ENCODE data around the gene KLHL30.

Gene KLHL30

DNA sequence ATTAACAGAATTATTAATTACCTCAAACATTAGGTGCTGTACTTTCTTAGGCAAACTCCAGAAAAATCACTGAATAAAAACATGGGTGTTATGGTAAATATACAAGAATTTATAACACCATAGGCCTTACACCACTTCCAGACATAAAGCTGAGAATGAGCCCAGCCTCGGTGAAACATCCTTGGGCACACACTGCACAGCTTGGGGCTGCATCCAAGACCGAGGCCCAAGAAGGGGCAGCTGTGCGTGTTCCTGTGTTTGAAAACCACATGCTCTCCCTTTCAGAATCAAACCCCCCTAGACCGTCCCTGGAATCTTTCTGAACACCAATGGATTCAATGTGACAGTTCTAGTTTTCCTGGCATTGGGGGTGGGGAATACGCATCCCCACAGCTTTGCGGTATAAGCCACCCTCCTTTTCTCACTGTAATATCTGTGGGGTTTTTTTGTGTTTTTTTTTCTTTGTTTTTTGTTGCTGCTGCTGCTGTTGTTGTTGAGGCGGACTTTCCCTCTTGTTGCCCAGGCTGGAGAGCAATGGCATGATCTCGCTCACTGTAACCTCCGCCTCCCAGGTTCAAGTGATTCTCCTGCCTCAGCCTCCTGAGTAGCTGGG, 33.2 kb downstream of the KLHL30 start:
- no peaks in the 10 kb centered on the region for H3K9me2 ChIP-seq (ENCODE audit: low read depth, low read length)
- no peak overlapping the region for H3K4me3 ChIP-seq (ENCODE audit: low read depth, low read length, poor library complexity, severe bottlenecking)
- H3K9me3 ChIP-seq (ENCODE audit: low read length) = no peaks in the 10 kb centered on the region
- no peaks in the 10 kb centered on the region for H3K4me1 ChIP-seq (ENCODE audit: insufficient read depth, low read length, severe bottlenecking)
- H2AFZ ChIP-seq (ENCODE audit: low read length) = no peak overlapping the region
- no peaks in the 10 kb centered on the region for H3K27me3 ChIP-seq (ENCODE audit: insufficient read depth, low read length)
- no peaks in the 10 kb centered on the region for H3F3A ChIP-seq (ENCODE audit: insufficient read depth, low read length)
- H3K36me3 ChIP-seq (ENCODE audit: insufficient read depth, low read length) = peaks cover 73% of the 10 kb centered on the region
- TF ChIP-seq, protein P1, sequence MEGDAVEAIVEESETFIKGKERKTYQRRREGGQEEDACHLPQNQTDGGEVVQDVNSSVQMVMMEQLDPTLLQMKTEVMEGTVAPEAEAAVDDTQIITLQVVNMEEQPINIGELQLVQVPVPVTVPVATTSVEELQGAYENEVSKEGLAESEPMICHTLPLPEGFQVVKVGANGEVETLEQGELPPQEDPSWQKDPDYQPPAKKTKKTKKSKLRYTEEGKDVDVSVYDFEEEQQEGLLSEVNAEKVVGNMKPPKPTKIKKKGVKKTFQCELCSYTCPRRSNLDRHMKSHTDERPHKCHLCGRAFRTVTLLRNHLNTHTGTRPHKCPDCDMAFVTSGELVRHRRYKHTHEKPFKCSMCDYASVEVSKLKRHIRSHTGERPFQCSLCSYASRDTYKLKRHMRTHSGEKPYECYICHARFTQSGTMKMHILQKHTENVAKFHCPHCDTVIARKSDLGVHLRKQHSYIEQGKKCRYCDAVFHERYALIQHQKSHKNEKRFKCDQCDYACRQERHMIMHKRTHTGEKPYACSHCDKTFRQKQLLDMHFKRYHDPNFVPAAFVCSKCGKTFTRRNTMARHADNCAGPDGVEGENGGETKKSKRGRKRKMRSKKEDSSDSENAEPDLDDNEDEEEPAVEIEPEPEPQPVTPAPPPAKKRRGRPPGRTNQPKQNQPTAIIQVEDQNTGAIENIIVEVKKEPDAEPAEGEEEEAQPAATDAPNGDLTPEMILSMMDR (IDR thresholded peaks at IDR 0.05; ENCODE audit: low read length) = no peak
- TF ChIP-seq EZH2 (IDR thresholded peaks at IDR 0.05; ENCODE audit: borderline replicate concordance, low read length) = no peak
- H3K27ac ChIP-seq (ENCODE audit: low read depth, low read length, poor library complexity, severe bottlenecking) = no peak overlapping the region
- no peak overlapping the region for H3K4me2 ChIP-seq (ENCODE audit: low read length)
- no peaks in the 10 kb centered on the region for H3K79me2 ChIP-seq (ENCODE audit: insufficient read depth, low read length)
- no peak overlapping the region for H3K9ac ChIP-seq (ENCODE audit: low read length)
- no peaks in the 10 kb centered on the region for H4K20me1 ChIP-seq (ENCODE audit: insufficient read depth, low read length)

DNA sequence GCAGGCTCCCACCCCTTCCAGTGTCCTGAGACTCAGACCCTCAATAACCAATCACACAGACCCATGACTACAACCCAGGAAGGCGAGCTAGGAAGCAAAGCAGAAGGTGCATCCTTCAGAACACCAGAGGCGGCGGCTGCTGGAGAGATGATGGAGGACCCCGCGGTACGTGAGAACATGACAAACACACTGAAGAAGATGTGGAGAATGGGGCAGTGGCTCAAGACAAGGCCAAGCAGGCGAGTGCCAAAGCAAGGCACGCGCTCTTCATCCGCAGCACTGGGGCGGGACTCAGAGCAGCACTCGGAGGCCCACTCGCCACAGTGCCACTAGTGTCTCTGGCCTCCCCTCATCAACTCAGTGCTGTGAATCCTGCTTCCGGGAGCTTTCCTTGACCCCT, 34.0 kb downstream of the KLHL30 start:
- Histone ChIP-seq H3K27ac (ENCODE audit: low read depth, low read length, poor library complexity, severe bottlenecking) (no peak overlapping the region), H3K36me3 (ENCODE audit: insufficient read depth, low read length) (peaks cover 81% of the 10 kb centered on the region)

DNA sequence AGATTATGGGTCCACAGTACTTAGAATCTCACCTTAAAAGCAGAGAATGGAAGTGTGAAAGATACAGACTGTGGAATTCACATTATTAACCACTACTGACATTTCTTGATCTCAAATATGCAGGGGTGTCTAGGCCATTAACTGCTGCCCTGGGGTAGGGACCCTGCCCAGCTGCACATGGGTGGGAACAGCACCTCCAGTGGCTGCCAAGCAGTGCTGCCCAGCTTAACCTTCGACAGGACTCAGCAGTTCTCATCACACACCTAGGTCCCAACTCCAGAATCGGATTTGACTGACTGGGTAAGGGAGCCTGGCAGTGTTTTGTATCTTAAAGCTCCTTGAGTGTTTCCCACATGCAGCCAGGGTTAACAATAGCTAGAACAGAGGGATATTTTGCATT, 35.2 kb downstream of the KLHL30 start:
- no peaks in the 10 kb centered on the region for H4K20me1 ChIP-seq (ENCODE audit: insufficient read depth, low read length)
- H3K27me3 ChIP-seq (ENCODE audit: insufficient read depth, low read length) = no peaks in the 10 kb centered on the region
- peaks cover 92% of the 10 kb centered on the region for H3K36me3 ChIP-seq (ENCODE audit: insufficient read depth, low read length)
- no peaks in the 10 kb centered on the region for H3K9me3 ChIP-seq (ENCODE audit: low read length)
- no peaks in the 10 kb centered on the region for H3F3A ChIP-seq (ENCODE audit: insufficient read depth, low read length)
- H3K9ac ChIP-seq (ENCODE audit: low read length) = no peak overlapping the region
- H3K79me2 ChIP-seq (ENCODE audit: insufficient read depth, low read length) = no peaks in the 10 kb centered on the region
- H2AFZ ChIP-seq (ENCODE audit: low read length) = no peak overlapping the region
- H3K27ac ChIP-seq (ENCODE audit: low read depth, low read length, poor library complexity, severe bottlenecking) = no peak overlapping the region
- H3K4me2 ChIP-seq (ENCODE audit: low read length) = no peak overlapping the region
- TF ChIP-seq EZH2 (IDR thresholded peaks at IDR 0.05; ENCODE audit: borderline replicate concordance, low read length) = no peak
- TF ChIP-seq, protein P1 (IDR thresholded peaks at IDR 0.05; ENCODE audit: low read length) = peak; percentile 36; the same call in 1 of the 2 replicates
- H3K4me1 ChIP-seq (ENCODE audit: insufficient read depth, low read length, severe bottlenecking) = no peaks in the 10 kb centered on the region
- H3K9me2 ChIP-seq (ENCODE audit: low read depth, low read length) = no peaks in the 10 kb centered on the region
- H3K4me3 ChIP-seq (ENCODE audit: low read depth, low read length, poor library complexity, severe bottlenecking) = no peak overlapping the region

More for the DNA sequence above, 34.0 kb downstream of the KLHL30 start:
- no peaks in the 10 kb centered on the region for H3K4me1 ChIP-seq (ENCODE audit: insufficient read depth, low read length, severe bottlenecking)
- no peaks in the 10 kb centered on the region for H3K9me2 ChIP-seq (ENCODE audit: low read depth, low read length)
- no peaks in the 10 kb centered on the region for H4K20me1 ChIP-seq (ENCODE audit: insufficient read depth, low read length)
- TF ChIP-seq, protein P1 (IDR thresholded peaks at IDR 0.05; ENCODE audit: low read length) = no peak
- no peak for TF ChIP-seq EZH2 (IDR thresholded peaks at IDR 0.05; ENCODE audit: borderline replicate concordance, low read length)
- no peaks in the 10 kb centered on the region for H3K9me3 ChIP-seq (ENCODE audit: low read length)
- H3K79me2 ChIP-seq (ENCODE audit: insufficient read depth, low read length) = no peaks in the 10 kb centered on the region
- H3F3A ChIP-seq (ENCODE audit: insufficient read depth, low read length) = no peaks in the 10 kb centered on the region
- no peak overlapping the region for H2AFZ ChIP-seq (ENCODE audit: low read length)
- H3K4me2 ChIP-seq (ENCODE audit: low read length) = no peak overlapping the region
- no peaks in the 10 kb centered on the region for H3K27me3 ChIP-seq (ENCODE audit: insufficient read depth, low read length)
- no peak overlapping the region for H3K4me3 ChIP-seq (ENCODE audit: low read depth, low read length, poor library complexity, severe bottlenecking)
- H3K9ac ChIP-seq (ENCODE audit: low read length) = no peak overlapping the region

All from OCI-LY1 (cell line).